ENCODE measurements around the gene KSR1. TPM values are rescaled to one million over a fixed set of nuclear protein-coding genes. Genes with fewer than 3 reads are reported as not detected.
"Not testable (repeated sequence)": the region's sequence is repeated elsewhere in the genome, so short reads cannot be mapped to it uniquely, and the experiment has no call there.

Gene KSR1
- total RNA-seq, 3 donors from 2014 or later, result 52.1 to 63.5 (median 56.8) TPM

DNA sequence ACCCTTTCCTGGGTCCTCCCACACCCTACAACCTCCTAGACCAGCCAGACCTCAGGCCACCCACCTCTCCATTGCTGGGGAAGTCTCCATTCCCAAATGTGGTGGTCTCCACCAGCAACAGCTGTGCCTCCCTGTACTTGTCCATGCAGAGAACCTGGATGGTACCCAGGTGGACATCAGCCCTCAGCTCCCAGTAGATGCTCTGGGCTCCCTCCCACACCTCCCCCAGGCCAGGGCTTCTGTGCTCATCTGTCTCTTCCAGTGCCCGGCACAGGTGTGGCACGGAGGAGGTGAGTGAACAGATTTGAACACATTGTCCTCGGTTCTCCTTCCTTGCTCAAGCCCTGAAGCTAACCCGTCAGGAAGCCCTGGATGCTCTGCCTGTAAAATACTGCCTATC lies 209.3 kb downstream of the KSR1 start:
- no peaks in the 10 kb centered on the region for H3K9me3 Mint-ChIP-seq
- no peak for DNase-seq
- H3K4me1 Mint-ChIP-seq (ENCODE audit: low read depth), result no peaks in the 10 kb centered on the region
- peaks cover 2% of the 10 kb centered on the region for H3K27me3 Mint-ChIP-seq (ENCODE audit: low read depth)
- no peak overlapping the region for H3K4me3 Mint-ChIP-seq
- H3K36me3 Mint-ChIP-seq (ENCODE audit: insufficient read depth), result no peaks in the 10 kb centered on the region
- ATAC-seq, result no peak

DNA sequence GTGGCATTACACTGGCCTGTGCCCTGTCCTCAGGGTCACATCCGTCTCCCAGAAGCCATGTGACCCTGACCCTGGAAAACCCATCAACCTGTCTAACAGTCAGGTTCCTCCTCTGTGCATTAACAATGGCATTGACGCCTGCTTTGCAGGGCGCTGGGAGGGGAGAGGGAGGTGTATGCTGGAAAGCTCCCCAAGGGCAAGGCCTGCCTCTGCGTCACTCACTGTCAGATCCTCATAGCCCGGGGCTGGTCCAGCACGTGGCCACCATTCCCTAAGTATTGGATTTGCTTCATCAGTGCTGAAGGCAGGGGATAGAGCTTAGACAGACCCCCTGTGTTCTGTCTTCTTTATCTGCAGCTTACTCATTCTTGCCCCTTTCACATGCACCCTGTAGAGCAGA lies 210.0 kb downstream of the KSR1 start:
- not testable (repeated sequence) for DNase-seq; H3K9me3 Mint-ChIP-seq; H3K4me3 Mint-ChIP-seq; H3K36me3 Mint-ChIP-seq (ENCODE audit: insufficient read depth); H3K27me3 Mint-ChIP-seq (ENCODE audit: low read depth); ATAC-seq; H3K4me1 Mint-ChIP-seq (ENCODE audit: low read depth)

DNA sequence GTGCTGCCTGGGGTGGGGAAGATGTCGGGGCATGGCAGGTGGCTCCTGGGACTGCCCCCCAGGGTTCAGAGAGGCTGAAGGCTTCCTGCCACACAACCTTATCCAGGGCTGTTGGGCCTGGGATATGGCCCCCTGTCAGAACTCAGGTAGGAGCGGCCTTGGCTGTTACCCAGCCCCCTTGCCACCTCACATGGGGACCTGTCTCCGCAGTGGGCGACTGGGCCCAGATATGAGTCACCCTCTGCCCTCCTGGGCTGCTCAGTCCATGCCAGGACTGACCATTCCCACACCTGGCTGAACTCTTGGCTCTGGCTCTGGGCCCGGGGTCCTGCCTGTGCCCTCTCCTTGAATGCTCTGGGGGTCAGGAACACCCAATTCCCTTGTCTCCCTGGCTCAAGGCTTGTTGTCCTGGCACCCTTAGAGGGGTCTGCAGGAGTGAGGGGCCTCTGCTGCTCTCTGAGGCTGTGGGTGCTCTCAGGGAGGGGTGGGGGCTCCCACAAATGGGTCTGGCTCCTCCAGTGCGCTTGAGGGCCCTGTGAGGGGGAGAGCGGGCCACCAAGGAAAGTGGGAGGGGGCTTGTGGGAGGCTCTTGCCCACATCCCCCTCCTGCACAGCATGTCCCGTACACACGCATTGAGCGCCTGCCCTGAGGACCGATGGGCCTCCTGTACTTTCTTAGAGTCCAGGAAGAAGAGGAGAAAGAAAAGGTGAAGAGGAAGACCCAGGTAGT lies 210.7 kb downstream of the KSR1 start:
- DNase-seq, result no peak

DNA sequence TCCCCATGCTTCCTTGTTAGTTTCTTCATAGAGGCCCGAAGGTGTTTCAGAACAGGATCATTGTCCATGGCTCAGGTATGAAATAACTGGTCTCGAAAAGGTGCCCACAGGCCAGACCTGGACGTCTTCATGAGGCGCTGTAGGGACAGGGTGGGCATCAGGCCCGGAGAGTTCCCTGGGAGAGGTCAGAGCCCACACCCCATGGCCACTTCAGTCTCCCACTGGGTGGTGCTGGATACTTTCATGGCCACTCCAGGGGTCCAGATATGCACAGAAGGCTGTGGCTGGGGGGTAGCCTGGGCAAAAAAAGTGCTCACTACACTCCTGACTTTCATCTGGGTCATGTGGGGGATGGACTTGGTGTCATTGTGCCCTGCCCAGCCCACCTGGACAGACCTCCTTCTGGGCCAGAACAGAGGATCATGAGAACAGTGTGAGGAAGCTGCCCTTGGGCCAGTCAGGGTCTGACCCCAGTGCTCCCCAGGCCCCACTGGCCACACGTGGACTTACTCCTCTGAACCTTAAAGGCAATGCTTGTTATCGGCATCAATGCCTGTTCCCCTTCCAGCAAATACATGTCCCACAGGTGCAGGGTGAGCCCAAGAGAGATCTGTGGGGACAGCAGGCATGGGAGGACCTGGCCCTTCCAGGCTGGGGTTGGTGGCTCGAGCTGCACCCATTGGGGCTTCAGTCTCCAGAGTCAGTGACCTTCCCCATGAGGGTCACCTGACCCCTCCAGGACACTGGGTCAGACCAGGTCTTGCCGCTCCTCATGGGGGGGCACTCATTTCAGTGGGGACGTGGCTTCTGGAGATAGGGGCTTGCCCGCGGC lies 211.6 kb downstream of the KSR1 start:
- H3K4me3 Mint-ChIP-seq, result no peak overlapping the region
- ATAC-seq (no peak), DNase-seq (no peak)
- H3K9me3 Mint-ChIP-seq, result no peaks in the 10 kb centered on the region
- no peaks in the 10 kb centered on the region for H3K4me1 Mint-ChIP-seq (ENCODE audit: low read depth)
- no peaks in the 10 kb centered on the region for H3K27me3 Mint-ChIP-seq (ENCODE audit: low read depth)
- no peaks in the 10 kb centered on the region for H3K36me3 Mint-ChIP-seq (ENCODE audit: insufficient read depth)

More for the DNA sequence above, 210.7 kb downstream of the KSR1 start:
- no peak overlapping the region for H3K4me3 Mint-ChIP-seq
- no peaks in the 10 kb centered on the region for H3K36me3 Mint-ChIP-seq (ENCODE audit: insufficient read depth)
- H3K4me1 Mint-ChIP-seq (ENCODE audit: low read depth), result no peaks in the 10 kb centered on the region
- ATAC-seq, result no peak
- no peaks in the 10 kb centered on the region for H3K27me3 Mint-ChIP-seq (ENCODE audit: low read depth)
- H3K9me3 Mint-ChIP-seq, result no peaks in the 10 kb centered on the region

DNA sequence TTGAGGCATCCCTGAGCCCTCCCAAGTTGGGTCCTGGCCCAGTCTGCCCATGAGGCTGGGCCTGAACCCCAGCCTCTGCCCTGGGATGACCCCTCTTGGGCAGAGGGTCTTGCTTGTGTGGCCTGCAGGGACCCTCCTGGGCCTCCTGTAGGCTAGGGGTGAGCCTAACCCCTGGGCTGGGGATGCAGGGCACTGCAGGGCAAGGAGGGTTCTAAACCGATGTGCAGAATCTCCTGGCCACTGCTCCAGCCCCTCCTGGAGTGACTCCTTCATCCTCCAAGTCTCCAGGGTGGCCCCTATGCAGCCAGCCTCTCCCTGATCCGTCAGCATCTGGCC lies 212.2 kb downstream of the KSR1 start:
- ATAC-seq, result no peak

DNA sequence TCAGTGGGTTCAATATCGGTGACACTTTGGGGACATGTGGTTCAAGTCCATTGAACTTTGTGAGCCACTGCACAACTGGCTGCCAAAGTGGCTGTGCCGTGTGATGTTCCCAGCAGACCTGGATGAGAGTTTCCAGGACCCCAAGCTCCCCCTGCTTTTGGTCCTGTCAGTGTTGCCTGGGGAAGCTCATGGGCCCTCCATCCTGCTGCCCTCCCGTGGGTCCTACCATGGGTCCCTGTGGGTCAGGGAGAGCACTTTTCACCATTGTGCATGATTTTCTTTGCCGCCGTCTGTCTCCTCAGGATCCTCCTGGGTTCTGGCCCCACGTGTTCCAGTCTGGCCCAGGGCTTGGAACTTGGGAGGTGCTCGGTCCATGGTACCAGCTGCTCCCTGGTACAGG lies 212.9 kb downstream of the KSR1 start:
- Mint-ChIP-seq H3K4me3 (no peak overlapping the region), H3K27me3 (ENCODE audit: low read depth) (no peaks in the 10 kb centered on the region), H3K9me3 (no peaks in the 10 kb centered on the region), H3K36me3 (ENCODE audit: insufficient read depth) (no peaks in the 10 kb centered on the region), H3K4me1 (ENCODE audit: low read depth) (no peaks in the 10 kb centered on the region)
- no peak for DNase-seq
- no peak for ATAC-seq

More for the DNA sequence above, 212.2 kb downstream of the KSR1 start:
- no peaks in the 10 kb centered on the region for H3K4me1 Mint-ChIP-seq (ENCODE audit: low read depth)
- H3K27me3 Mint-ChIP-seq (ENCODE audit: low read depth), result no peaks in the 10 kb centered on the region
- no peak for DNase-seq
- no peak overlapping the region for H3K4me3 Mint-ChIP-seq
- H3K9me3 Mint-ChIP-seq, result no peaks in the 10 kb centered on the region
- H3K36me3 Mint-ChIP-seq (ENCODE audit: insufficient read depth), result no peaks in the 10 kb centered on the region

DNA sequence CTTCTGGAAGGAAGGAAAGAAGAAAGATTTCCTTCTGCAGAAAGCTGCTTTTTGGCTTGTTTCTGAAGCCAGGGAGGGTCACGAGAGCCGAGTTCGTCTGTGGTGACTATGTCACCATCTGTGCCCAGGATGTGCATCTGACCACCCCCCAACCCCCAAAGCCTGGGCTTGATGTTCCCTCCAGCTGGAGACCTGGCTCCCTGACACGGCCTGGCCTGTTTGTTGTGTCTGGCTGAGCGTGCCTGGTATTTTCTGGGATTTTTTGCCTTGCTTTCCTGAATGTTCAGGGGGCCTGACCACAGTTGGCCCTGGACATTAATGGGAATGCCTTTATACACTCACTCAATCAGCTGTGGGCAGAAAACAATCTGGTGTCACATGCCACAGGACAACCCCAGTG lies 213.6 kb downstream of the KSR1 start:
- Mint-ChIP-seq H3K4me1 (ENCODE audit: low read depth) (no peaks in the 10 kb centered on the region), H3K36me3 (ENCODE audit: insufficient read depth) (no peaks in the 10 kb centered on the region), H3K27me3 (ENCODE audit: low read depth) (no peaks in the 10 kb centered on the region), H3K4me3 (no peak overlapping the region), H3K9me3 (no peaks in the 10 kb centered on the region)
- ATAC-seq, result no peak
- DNase-seq, result no peak

DNA sequence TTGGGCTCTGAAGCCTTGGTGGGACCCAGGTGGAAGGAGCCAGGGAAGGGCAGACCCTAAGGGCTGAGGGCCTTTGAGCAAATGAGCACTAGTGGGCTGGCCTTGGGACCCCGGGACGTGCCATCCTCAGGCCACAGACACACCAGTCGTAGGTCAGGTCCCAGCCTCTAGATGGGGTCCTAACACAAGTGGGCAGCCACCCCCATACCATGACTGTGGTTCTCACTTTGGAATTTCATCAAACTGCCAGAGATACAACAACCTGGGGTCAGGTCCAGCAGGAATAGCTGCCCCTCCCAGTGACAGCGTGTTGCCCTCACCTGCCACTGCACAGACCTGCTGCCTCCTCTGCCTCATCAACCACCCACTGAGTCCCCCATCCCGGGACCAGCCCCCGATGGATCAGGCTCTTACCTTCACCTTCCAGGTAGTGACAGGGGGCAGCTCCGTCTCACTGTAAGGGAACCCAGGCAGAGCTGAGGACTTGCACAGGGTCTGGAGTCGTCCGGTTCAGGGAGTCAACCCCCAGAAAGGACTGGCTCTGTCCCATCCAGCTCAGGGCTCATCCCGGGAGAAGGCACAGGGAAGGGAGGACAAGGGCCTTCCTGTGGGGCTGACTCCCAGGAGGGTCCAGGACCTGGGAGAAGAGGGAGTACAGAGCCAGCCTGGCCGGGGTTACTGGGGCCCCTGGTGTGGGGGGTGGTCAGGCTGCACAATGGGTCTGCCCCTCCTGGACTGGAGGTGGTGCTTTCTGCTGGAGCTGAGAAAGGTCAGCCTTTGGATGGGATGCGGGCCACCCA lies 214.7 kb downstream of the KSR1 start:
- H3K9me3 Mint-ChIP-seq, result no peaks in the 10 kb centered on the region
- no peak for ATAC-seq
- no peaks in the 10 kb centered on the region for H3K27me3 Mint-ChIP-seq (ENCODE audit: low read depth)
- H3K4me3 Mint-ChIP-seq, result no peak overlapping the region
- H3K4me1 Mint-ChIP-seq (ENCODE audit: low read depth), result no peaks in the 10 kb centered on the region
- DNase-seq, result no peak
- no peaks in the 10 kb centered on the region for H3K36me3 Mint-ChIP-seq (ENCODE audit: insufficient read depth)

DNA sequence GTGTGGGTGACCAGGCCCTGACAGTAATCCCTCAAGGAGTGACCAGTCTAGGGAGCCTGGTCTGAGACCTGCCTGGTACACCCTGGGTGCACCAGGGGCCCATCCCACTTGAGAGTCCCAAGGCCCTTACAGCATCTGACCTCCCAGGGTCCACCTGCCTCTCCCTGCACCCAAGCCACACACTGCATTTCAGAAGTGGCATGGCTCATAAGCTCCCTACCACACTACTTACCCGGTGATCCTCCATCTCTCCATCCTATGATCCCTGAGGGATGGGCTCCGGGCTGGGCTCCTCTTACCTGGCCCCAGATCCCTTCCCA lies 215.3 kb downstream of the KSR1 start:
- no peaks in the 10 kb centered on the region for H3K27me3 Mint-ChIP-seq (ENCODE audit: low read depth)
- H3K4me1 Mint-ChIP-seq (ENCODE audit: low read depth), result no peaks in the 10 kb centered on the region
- H3K4me3 Mint-ChIP-seq, result no peak overlapping the region
- no peak for DNase-seq
- H3K36me3 Mint-ChIP-seq (ENCODE audit: insufficient read depth), result no peaks in the 10 kb centered on the region
- H3K9me3 Mint-ChIP-seq, result no peaks in the 10 kb centered on the region
- ATAC-seq, result no peak

DNA sequence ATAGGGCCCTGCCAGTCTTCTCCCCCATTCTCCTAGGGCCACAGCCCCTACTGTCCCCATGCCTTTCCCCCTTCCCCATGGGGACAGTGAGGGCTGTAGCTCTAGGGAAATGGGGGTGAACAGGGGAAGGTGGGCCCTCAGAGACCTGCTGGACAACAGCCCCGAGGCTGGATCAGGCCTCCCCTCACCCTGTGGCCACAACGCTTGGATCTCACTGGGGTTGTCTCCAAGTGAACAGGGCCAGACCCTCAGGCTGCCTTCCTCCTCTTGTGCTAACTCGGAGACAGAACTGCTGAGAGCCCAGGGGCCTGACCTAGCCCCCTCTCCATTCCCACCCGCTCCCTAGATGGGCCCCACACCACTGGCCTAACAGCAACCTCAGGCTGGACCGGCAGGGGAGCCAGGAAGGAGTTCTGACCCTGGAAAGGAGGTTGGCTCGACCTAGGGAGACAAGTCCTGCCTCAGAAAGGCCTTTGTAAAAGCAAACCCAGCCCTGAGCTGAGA lies 215.8 kb downstream of the KSR1 start:
- not testable (repeated sequence) for H3K27me3 Mint-ChIP-seq (ENCODE audit: low read depth); DNase-seq; ATAC-seq; H3K36me3 Mint-ChIP-seq (ENCODE audit: insufficient read depth); H3K4me1 Mint-ChIP-seq (ENCODE audit: low read depth); H3K9me3 Mint-ChIP-seq; H3K4me3 Mint-ChIP-seq

DNA sequence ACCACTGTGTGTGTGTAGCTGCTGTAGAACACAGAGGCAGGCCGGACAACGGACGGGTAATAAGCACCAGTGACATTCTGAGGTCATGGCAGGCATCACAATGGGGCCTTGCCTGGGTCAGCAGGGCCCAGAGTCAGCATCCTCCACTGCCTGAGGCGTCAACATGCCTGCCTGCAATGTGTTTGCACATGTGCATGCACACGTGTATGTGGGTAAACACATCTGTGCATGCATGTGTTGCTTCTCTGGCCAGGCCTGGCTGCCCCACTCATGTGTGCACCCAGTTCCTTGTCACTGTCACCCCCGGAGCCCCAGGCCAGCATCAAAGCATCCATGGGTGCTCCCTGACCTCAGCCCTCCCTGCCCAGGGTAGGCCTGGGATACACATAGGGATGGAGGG lies 218.1 kb downstream of the KSR1 start:
- Mint-ChIP-seq H3K4me1 (ENCODE audit: low read depth) (no peaks in the 10 kb centered on the region), H3K9me3 (no peaks in the 10 kb centered on the region), H3K4me3 (no peak overlapping the region), H3K36me3 (ENCODE audit: insufficient read depth) (no peaks in the 10 kb centered on the region), H3K27me3 (ENCODE audit: low read depth) (peaks cover 2% of the 10 kb centered on the region)
- DNase-seq (no peak), ATAC-seq (no peak)

Other genes starting within 250 kb of the KSR1 start
- 10 to 100 TPM; 65.9 to 76.9 (median 73.2) TPM for gene WSB1, start 162.3 kb upstream of the KSR1 start, total RNA-seq
- gene LGALS9, start 174.7 kb downstream of the KSR1 start, total RNA-seq, result 10 to 100 TPM; 13.4 to 21.8 (median 16.4) TPM